GM13977 (cell line): ENCODE measurements around the gene PRRT4.

ENCODE experiments used
- DNase-seq: peaks from one replicate; pipeline ENCODE4 v3.0.0; 2012; ENCODE audit warnings: low spot score
- CTCF ChIP-seq: IDR thresholded peaks from 2 replicates; pipeline ENCODE4 v1.5.1; 2012; ENCODE audit warnings: mild to moderate bottlenecking, control low read depth; ENCODE audit not compliant: insufficient read depth; ENCODE audit errors: extremely low read depth, missing control alignments
- in situ Hi-C: fragments of 300-500 bp; cut with MboI; formaldehyde crosslinking; loops from one replicate; pipeline ENCODE4 v1.12.0; 2022; ENCODE audit warnings: low sequenced_read_pairs, low pct_unique_long_range_greater_than_20kb, mixed read lengths, inconsistent platforms; ENCODE audit not compliant: unreplicated experiment

The PRRT4 gene

GRCh38 chr7:128402356-128402755, 40.9 kb upstream of the PRRT4 start:
- in situ Hi-C loops, result no loop called here
- DNase-seq, result no peak
- TF ChIP-seq CTCF, result no peak

GRCh38 chr7:128400566-128400965, 39.1 kb upstream of the PRRT4 start:
- TF ChIP-seq CTCF, result no peak
- DNase-seq, result no peak
- in situ Hi-C loops, result no loop called here

DNA sequence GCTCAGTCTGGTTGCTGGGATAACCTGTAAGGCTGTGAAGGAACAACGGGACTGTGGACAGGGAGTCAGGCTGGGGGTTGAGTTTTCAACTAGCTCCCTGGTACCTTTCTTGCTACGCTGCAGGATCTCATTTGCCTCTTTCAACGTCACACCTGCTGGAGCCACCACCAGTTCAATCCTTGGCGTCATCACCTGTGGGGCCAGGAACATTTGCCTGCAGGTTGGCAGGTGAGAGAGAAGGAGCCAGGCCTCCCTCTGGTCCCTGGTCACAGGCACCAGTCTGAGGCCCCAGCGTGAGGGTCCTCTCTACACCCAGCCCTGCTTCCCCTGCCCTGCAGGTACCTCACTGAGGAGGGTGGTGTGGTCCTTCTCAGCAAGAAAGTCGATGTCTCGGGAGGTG, 38.5 kb upstream of the PRRT4 start:
- no peak for TF ChIP-seq CTCF
- in situ Hi-C loops, result no loop called here
- DNase-seq, result no peak

- DNase-seq, result no peak
- TF ChIP-seq CTCF, result no peak
- in situ Hi-C loops, result no loop called here
Measured at GRCh38 chr7:128398841-128399135, 37.3 kb upstream of the PRRT4 start.

DNA sequence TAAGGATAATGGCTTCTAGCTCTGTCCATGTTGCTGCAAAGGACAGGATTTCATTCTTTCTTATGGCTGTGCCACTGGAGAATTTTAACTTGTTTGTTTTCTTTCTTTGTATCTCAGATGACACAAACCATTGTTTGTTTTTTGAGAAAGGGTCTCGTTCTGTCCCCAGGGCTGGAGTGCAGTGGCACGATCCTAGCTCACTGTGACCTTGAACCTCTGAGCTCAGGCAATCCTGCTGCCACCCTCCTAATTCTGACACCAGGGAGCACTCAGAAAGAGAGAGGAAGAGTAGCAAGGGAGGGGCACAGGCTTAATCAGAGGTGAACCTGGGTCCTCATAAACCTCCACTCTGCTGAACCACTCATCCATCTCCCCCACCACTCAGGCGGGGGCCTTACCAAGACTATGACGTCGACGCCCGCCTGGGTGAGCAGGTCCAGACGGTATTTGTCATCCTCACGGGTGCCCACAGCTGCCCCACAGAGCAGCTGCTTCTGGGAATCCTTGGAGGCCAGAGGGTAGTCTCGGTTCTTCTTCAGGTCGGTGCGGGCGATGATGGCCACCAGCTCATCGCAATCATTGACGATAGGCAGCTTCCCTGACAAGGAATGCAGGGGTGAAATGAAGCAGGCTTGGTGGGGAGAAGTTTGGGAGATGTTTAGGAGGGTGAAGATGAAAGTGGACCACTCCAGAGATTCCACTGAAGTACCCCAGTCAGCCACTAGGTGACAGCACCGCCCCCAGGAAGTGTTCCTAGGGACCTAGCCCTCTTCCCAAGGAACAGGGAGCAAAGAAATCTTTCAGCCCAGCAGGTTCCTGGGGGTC, 36.7 kb upstream of the PRRT4 start:
- in situ Hi-C loops, result no loop called here
- TF ChIP-seq CTCF, result peak; percentile 83
- DNase-seq, result peak; percentile 64

DNA sequence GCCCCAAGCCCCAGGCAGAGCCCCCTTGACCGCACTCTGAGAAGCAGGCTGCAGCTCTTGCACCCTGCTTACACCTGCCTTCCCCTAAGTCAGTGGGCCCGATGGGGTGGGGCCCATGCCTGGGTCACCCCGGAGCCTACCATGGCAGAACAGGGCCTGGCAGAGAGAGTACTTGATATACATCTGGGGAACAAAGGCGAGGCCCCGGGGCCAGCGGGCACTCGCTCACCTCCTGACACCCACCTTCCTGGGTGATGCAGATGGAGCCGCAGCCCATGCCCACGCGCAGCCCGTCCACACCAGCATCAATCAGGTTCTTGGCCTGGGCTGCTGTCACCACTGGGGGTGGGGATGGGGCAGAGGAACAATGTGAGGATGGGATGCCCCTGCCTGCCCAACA, 34.9 kb upstream of the PRRT4 start:
- no peak for TF ChIP-seq CTCF
- in situ Hi-C loops, result no loop called here
- no peak for DNase-seq

GRCh38 chr7:128395748-128396147, 34.3 kb upstream of the PRRT4 start:
- in situ Hi-C loops, result no loop called here
- peak; percentile 31 for TF ChIP-seq CTCF
- DNase-seq, result no peak
